CD14-positive monocyte (primary cell): ENCODE results near the gene TDP1. TPM values are rescaled to one million over a fixed set of nuclear protein-coding genes. Genes with fewer than 3 reads are reported as not detected.

Source experiments
- DNase-seq, 3 donors: peaks; one replicate each; pipeline ENCODE4 v3.0.0-alpha.2; 2011 to 2022
- H2AFZ ChIP-seq: 2 replicates; pipeline ENCODE4 v1.6.0; 2012; ENCODE audit warnings: mild to moderate bottlenecking, low read depth, low read length, inconsistent platforms; ENCODE audit not compliant: insufficient read depth, poor library complexity, severe bottlenecking
- H3K27ac ChIP-seq, 2 donors: 1 replicate in 1 of 2; 2 replicates in 1 of 2; pipeline ENCODE4 v1.5.1; 2012 to 2013; ENCODE audit warnings: low read length in 2 of 2, control low read depth in 1 of 2, inconsistent platforms in 1 of 2, low read depth in 1 of 2, mild to moderate bottlenecking in 1 of 2
- H3K27me3 ChIP-seq, 2 donors: one replicate each; pipeline versions ENCODE4 v1.6.0 to v1.6.1; 2011 to 2013; ENCODE audit warnings: low read length in 2 of 2; ENCODE audit not compliant: control insufficient read depth in 2 of 2, insufficient read depth in 2 of 2
- H3K36me3 ChIP-seq, 2 donors: replicated peaks in 1 of 2; 1 replicate in 1 of 2; 2 replicates in 1 of 2; pipeline versions ENCODE4 v1.5.1 to v1.6.1; 2012 to 2013; ENCODE audit warnings: low read length in 2 of 2, control low read depth in 1 of 2, inconsistent platforms in 1 of 2, mild to moderate bottlenecking in 1 of 2; ENCODE audit not compliant: insufficient read depth in 2 of 2, control insufficient read depth in 1 of 2
- H3K4me1 ChIP-seq, 2 donors: 1 replicate in 1 of 2; 2 replicates in 1 of 2; pipeline versions ENCODE4 v1.5.1 to v1.6.1; 2012 to 2013; ENCODE audit warnings: low read length in 2 of 2, control low read depth in 1 of 2, inconsistent platforms in 1 of 2, mild to moderate bottlenecking in 1 of 2, moderate library complexity in 1 of 2; ENCODE audit not compliant: insufficient read depth in 2 of 2, control insufficient read depth in 1 of 2
- H3K4me2 ChIP-seq: replicated peaks from 2 replicates; pipeline ENCODE3; 2012; ENCODE audit warnings: low read length, moderate library complexity, mild to moderate bottlenecking; ENCODE audit not compliant: poor library complexity, severe bottlenecking; ENCODE audit errors: extremely low read depth
- H3K4me3 ChIP-seq, 3 experiments: fragments of 200-600 bp in 1 of 3; sonication (generic) in 1 of 3; replicated peaks in 1 of 3; 1 replicate in 2 of 3; 2 replicates in 1 of 3; pipeline ENCODE4 v1.5.1; 2011 to 2013; ENCODE audit warnings: low read length in 3 of 3, mild to moderate bottlenecking in 3 of 3, control low read depth in 2 of 3, low read depth in 2 of 3, inconsistent platforms in 1 of 3, moderate library complexity in 1 of 3
- H3K79me2 ChIP-seq: 2 replicates; pipeline ENCODE4 v1.6.0; 2012; ENCODE audit warnings: mild to moderate bottlenecking, control low read depth, inconsistent platforms, low read length, moderate library complexity; ENCODE audit not compliant: insufficient read depth
- H3K9ac ChIP-seq: 2 replicates; pipeline ENCODE4 v1.6.0; 2017; ENCODE audit warnings: low read length, mild to moderate bottlenecking; ENCODE audit not compliant: insufficient read depth, poor library complexity, severe bottlenecking
- H3K9me3 ChIP-seq, 2 donors: replicated peaks in 1 of 2; 1 replicate in 1 of 2; 2 replicates in 1 of 2; pipeline versions ENCODE4 v1.5.1 to v1.6.1; 2012 to 2013; ENCODE audit warnings: low read length in 2 of 2, control low read depth in 1 of 2; ENCODE audit not compliant: control insufficient read depth in 1 of 2, insufficient read depth in 1 of 2
- H4K20me1 ChIP-seq: 2 replicates; pipeline ENCODE4 v1.6.0; 2012; ENCODE audit warnings: mild to moderate bottlenecking, low read length, control low read depth, moderate library complexity; ENCODE audit not compliant: insufficient read depth
- H3K27ac Mint-ChIP-seq, 7 donors: one replicate each; pipeline ENCODE4 v1.8.0; 2020; ENCODE audit warnings: mild to moderate bottlenecking in 7 of 7, mixed read lengths in 7 of 7, moderate library complexity in 6 of 7, inconsistent platforms in 2 of 7
- H3K27me3 Mint-ChIP-seq, 3 donors: one replicate each; pipeline ENCODE4 v1.8.0; 2021 to 2022; ENCODE audit warnings: low read depth in 3 of 3, mild to moderate bottlenecking in 3 of 3, mixed read lengths in 3 of 3, moderate library complexity in 3 of 3, inconsistent platforms in 1 of 3
- H3K36me3 Mint-ChIP-seq, 2 donors: one replicate each; pipeline ENCODE4 v1.8.0; 2020; ENCODE audit warnings: mixed read lengths in 2 of 2, inconsistent platforms in 1 of 2, mild to moderate bottlenecking in 1 of 2
- H3K4me1 Mint-ChIP-seq: one replicate; pipeline ENCODE4 v1.8.0; 2020; ENCODE audit warnings: mild to moderate bottlenecking, mixed read lengths
- H3K4me3 Mint-ChIP-seq, 2 donors: one replicate each; pipeline ENCODE4 v1.8.0; 2020; ENCODE audit warnings: mild to moderate bottlenecking in 2 of 2, mixed read lengths in 2 of 2, moderate library complexity in 1 of 2
- H3K9me3 Mint-ChIP-seq, 7 donors: one replicate each; pipeline ENCODE4 v1.8.0; 2020 to 2022; ENCODE audit warnings: mixed read lengths in 7 of 7, mild to moderate bottlenecking in 6 of 7, moderate library complexity in 6 of 7, inconsistent platforms in 2 of 7
- WGBS: methylation state at CpG from one replicate; pipeline ENCODE4 v1.1.5; 2013; ENCODE audit warnings: missing lambda C conversion rate; ENCODE audit not compliant: insufficient coverage; 5-methylcytosine and 5-hydroxymethylcytosine counted together
- intact Hi-C, 2 donors: fragments of 100-400 bp; cut with micrococcal nuclease; formaldehyde crosslinking; loops; one replicate each; pipeline versions ENCODE4 v1.15.0 to v1.15.1; 2023
- polyA plus RNA-seq, 3 donors: library from polyadenylated mRNA; depleted of rRNA in 1 of 3; unstranded in 2 of 3; stranded (reverse) in 1 of 3; fragments of 300-500 nt in 2 of 3; fragments of >200 nt in 1 of 3; fragmentation: Illumina TruSeq in 2 of 3; gene quantifications; 1 replicate in 2 of 3; 2 replicates in 1 of 3; pipeline ENCODE4 v1.2.3, GENCODE V29; 2012 to 2021
- TF ChIP-seq, protein P1 (sequence below): fragments of 200-600 bp; IDR thresholded peaks from one replicate; pipeline ENCODE4 v1.8.0; 2022; ENCODE audit warnings: antibody characterized with exemption, mild to moderate bottlenecking

TDP1 gene
- polyA plus RNA-seq, 3 donors = 9.2 to 13.4 (median 10.6) TPM

DNA sequence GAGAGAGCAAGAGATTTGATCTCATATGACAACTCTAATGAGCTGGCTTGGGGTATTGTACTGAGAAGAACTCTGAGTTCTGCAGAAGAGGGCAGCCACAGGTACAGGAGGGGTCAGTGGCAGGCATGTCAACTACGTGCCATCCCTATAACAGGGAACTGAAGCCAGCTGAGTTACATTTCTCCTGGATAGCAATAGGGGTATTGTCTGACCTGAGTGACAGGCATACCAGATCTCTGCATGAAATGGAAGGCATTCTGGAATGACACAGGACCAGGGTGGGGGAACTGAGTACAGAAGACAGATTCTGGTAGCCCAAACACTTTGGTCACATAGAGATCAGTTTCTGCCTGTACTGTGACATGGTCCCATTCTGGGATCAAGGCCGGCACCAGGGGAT is 37.0 kb upstream of the TDP1 start:
- no peak overlapping the region for H3K4me3 Mint-ChIP-seq
- intact Hi-C loops = loop anchor here (5.0 to 10.0 kb wide), 5 partner anchors 304 to 894 kb away; partner anchors contain the start of gene FOXN3 (in 1 of the 2)
- Histone ChIP-seq H3K9ac (no peak overlapping the region), H3K27me3 (no peaks in the 10 kb centered on the region), H3K4me2 (no peak overlapping the region), H2AFZ (no peak overlapping the region), H3K4me3 (no peak overlapping the region), H4K20me1 (no peaks in the 10 kb centered on the region), H3K36me3 (peaks cover 0 to 5% of the 10 kb centered on the region in 2 donors), H3K9me3 (no peaks in the 10 kb centered on the region), H3K27ac (no peak overlapping the region), H3K4me1 (no peaks in the 10 kb centered on the region), H3K79me2 (no peaks in the 10 kb centered on the region)
- peaks cover 0 to 2% (median 2%) of the 10 kb centered on the region in 3 donors for H3K27me3 Mint-ChIP-seq
- no peaks in the 10 kb centered on the region for H3K9me3 Mint-ChIP-seq
- H3K36me3 Mint-ChIP-seq = peaks cover 3 to 5% of the 10 kb centered on the region in 2 donors
- 100% methylated on average over 2 of the region's 2 CpGs for whole genome bisulfite sequencing
- no peak for DNase-seq
- peak overlapping the region in 1 of 7 donors; percentile 2 for H3K27ac Mint-ChIP-seq
- TF ChIP-seq, protein P1, sequence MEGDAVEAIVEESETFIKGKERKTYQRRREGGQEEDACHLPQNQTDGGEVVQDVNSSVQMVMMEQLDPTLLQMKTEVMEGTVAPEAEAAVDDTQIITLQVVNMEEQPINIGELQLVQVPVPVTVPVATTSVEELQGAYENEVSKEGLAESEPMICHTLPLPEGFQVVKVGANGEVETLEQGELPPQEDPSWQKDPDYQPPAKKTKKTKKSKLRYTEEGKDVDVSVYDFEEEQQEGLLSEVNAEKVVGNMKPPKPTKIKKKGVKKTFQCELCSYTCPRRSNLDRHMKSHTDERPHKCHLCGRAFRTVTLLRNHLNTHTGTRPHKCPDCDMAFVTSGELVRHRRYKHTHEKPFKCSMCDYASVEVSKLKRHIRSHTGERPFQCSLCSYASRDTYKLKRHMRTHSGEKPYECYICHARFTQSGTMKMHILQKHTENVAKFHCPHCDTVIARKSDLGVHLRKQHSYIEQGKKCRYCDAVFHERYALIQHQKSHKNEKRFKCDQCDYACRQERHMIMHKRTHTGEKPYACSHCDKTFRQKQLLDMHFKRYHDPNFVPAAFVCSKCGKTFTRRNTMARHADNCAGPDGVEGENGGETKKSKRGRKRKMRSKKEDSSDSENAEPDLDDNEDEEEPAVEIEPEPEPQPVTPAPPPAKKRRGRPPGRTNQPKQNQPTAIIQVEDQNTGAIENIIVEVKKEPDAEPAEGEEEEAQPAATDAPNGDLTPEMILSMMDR = no peak
- H3K4me1 Mint-ChIP-seq = no peaks in the 10 kb centered on the region

DNA sequence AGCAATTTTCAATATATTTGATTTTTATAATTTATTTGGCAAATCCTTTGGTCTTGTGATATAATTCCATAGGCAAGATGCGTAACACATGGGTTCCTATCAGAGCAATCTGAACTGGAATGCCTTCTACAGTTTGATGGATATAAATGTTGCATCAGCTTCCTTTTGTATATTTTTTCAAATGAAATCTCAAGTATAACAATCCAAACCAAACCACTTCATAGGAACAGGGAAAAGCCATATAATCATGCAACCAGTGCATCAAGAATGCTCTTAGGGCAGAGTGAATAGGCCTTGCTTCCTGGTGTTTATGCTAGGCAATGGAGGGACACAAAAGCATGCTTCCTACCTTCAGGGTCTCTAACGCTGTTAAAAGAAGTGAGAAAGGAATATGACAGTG is 35.7 kb upstream of the TDP1 start:
- Mint-ChIP-seq H3K4me3 (no peak overlapping the region), H3K4me1 (no peaks in the 10 kb centered on the region), H3K36me3 (peaks cover 11 to 14% of the 10 kb centered on the region in 2 donors), H3K27ac (no peak overlapping the region), H3K27me3 (peaks cover 0 to 2% (median 2%) of the 10 kb centered on the region in 3 donors), H3K9me3 (no peaks in the 10 kb centered on the region)
- Histone ChIP-seq H3K9me3 (no peaks in the 10 kb centered on the region), H3K4me3 (no peak overlapping the region), H2AFZ (no peak overlapping the region), H3K4me1 (no peaks in the 10 kb centered on the region), H3K9ac (no peak overlapping the region), H4K20me1 (no peaks in the 10 kb centered on the region), H3K79me2 (no peaks in the 10 kb centered on the region), H3K27ac (no peak overlapping the region), H3K4me2 (no peak overlapping the region), H3K27me3 (no peaks in the 10 kb centered on the region), H3K36me3 (peaks cover 0 to 10% of the 10 kb centered on the region in 2 donors)
- 100% methylated on average over 1 of the region's 2 CpGs for WGBS
- intact Hi-C loops = no loop called here
- DNase-seq = no peak
- TF ChIP-seq, protein P1 = no peak
